ENCODE results near the gene GOLGA8M. TPM values are rescaled to one million over a fixed set of nuclear protein-coding genes. Genes with fewer than 3 reads are reported as not detected.
"Not testable (repeated sequence)": the region's sequence is repeated elsewhere in the genome, so short reads cannot be mapped to it uniquely, and the experiment has no call there.

Gene GOLGA8M
- 0.74 TPM in 1 of 2 replicates, not detected in the other for total RNA-seq (2014; rRNA removed; shearing (Covaris generic); ENCODE audit: low replicate concordance)

- DNase-seq (ENCODE audit: low read depth); in situ Hi-C loops (cut with HindIII; ENCODE audit: low pct_unique_long_range_greater_than_20kb, low sequenced_read_pairs): not testable (repeated sequence)
Measured at GRCh38 chr15:28712270-28712669, at the start of gene GOLGA8M. GOLGA8M (minus strand) TSS chr15:28712421; CDS start chr15:28712323, 98 bp downstream.

- DNase-seq (ENCODE audit: low read depth); in situ Hi-C loops (cut with HindIII; ENCODE audit: low pct_unique_long_range_greater_than_20kb, low sequenced_read_pairs): not testable (repeated sequence)
Measured at GRCh38 chr15:28742890-28743289, 30.7 kb upstream of the GOLGA8M start.

GRCh38 chr15:28738590-28739292 is 26.5 kb upstream of the GOLGA8M start:
- in situ Hi-C loops (cut with HindIII; ENCODE audit: low pct_unique_long_range_greater_than_20kb, low sequenced_read_pairs); DNase-seq (ENCODE audit: low read depth): not testable (repeated sequence)

GRCh38 chr15:28738200-28738561 is 26.0 kb upstream of the GOLGA8M start:
- DNase-seq (ENCODE audit: low read depth); in situ Hi-C loops (cut with HindIII; ENCODE audit: low pct_unique_long_range_greater_than_20kb, low sequenced_read_pairs): not testable (repeated sequence)

- in situ Hi-C loops (cut with HindIII; ENCODE audit: low pct_unique_long_range_greater_than_20kb, low sequenced_read_pairs): not testable (repeated sequence)
- peak; percentile 55 for DNase-seq (ENCODE audit: low read depth)
Measured at GRCh38 chr15:28737521-28738199, 25.4 kb upstream of the GOLGA8M start.

GRCh38 chr15:28728061-28728460 is 15.8 kb upstream of the GOLGA8M start:
- peak; percentile 34 for DNase-seq (ENCODE audit: low read depth)
- in situ Hi-C loops (cut with HindIII; ENCODE audit: low pct_unique_long_range_greater_than_20kb, low sequenced_read_pairs): not testable (repeated sequence)

- in situ Hi-C loops (cut with HindIII; ENCODE audit: low pct_unique_long_range_greater_than_20kb, low sequenced_read_pairs); DNase-seq (ENCODE audit: low read depth): not testable (repeated sequence)
Measured at GRCh38 chr15:28727026-28727425, 14.8 kb upstream of the GOLGA8M start.

- DNase-seq (ENCODE audit: low read depth): no peak
- in situ Hi-C loops (cut with HindIII; ENCODE audit: low pct_unique_long_range_greater_than_20kb, low sequenced_read_pairs): no loop called here
Measured at GRCh38 chr15:28726102-28726501, 13.9 kb upstream of the GOLGA8M start.

- in situ Hi-C loops (cut with HindIII; ENCODE audit: low pct_unique_long_range_greater_than_20kb, low sequenced_read_pairs): no loop called here
- DNase-seq (ENCODE audit: low read depth): no peak
Measured at GRCh38 chr15:28725556-28725955, 13.3 kb upstream of the GOLGA8M start.

GRCh38 chr15:28723986-28724385 is 11.8 kb upstream of the GOLGA8M start:
- in situ Hi-C loops (cut with HindIII; ENCODE audit: low pct_unique_long_range_greater_than_20kb, low sequenced_read_pairs); DNase-seq (ENCODE audit: low read depth): not testable (repeated sequence)

- DNase-seq (ENCODE audit: low read depth); in situ Hi-C loops (cut with HindIII; ENCODE audit: low pct_unique_long_range_greater_than_20kb, low sequenced_read_pairs): not testable (repeated sequence)
Measured at GRCh38 chr15:28719626-28720025, 7.4 kb upstream of the GOLGA8M start.

- DNase-seq (ENCODE audit: low read depth); in situ Hi-C loops (cut with HindIII; ENCODE audit: low pct_unique_long_range_greater_than_20kb, low sequenced_read_pairs): not testable (repeated sequence)
Measured at GRCh38 chr15:28718576-28718975, 6.4 kb upstream of the GOLGA8M start.

- in situ Hi-C loops (cut with HindIII; ENCODE audit: low pct_unique_long_range_greater_than_20kb, low sequenced_read_pairs); DNase-seq (ENCODE audit: low read depth): not testable (repeated sequence)
Measured at GRCh38 chr15:28714176-28714575, 2.0 kb upstream of the GOLGA8M start.

GRCh38 chr15:28703927-28704326 is 8.3 kb downstream of the GOLGA8M start:
- in situ Hi-C loops (cut with HindIII; ENCODE audit: low pct_unique_long_range_greater_than_20kb, low sequenced_read_pairs); DNase-seq (ENCODE audit: low read depth): not testable (repeated sequence)

GRCh38 chr15:28702427-28702826 is 9.8 kb downstream of the GOLGA8M start:
- in situ Hi-C loops (cut with HindIII; ENCODE audit: low pct_unique_long_range_greater_than_20kb, low sequenced_read_pairs); DNase-seq (ENCODE audit: low read depth): not testable (repeated sequence)

GRCh38 chr15:28694006-28694751 is 18.0 kb downstream of the GOLGA8M start:
- DNase-seq (ENCODE audit: low read depth); in situ Hi-C loops (cut with HindIII; ENCODE audit: low pct_unique_long_range_greater_than_20kb, low sequenced_read_pairs): not testable (repeated sequence)

GRCh38 chr15:28693021-28693420 is 19.2 kb downstream of the GOLGA8M start:
- DNase-seq (ENCODE audit: low read depth); in situ Hi-C loops (cut with HindIII; ENCODE audit: low pct_unique_long_range_greater_than_20kb, low sequenced_read_pairs): not testable (repeated sequence)

- in situ Hi-C loops (cut with HindIII; ENCODE audit: low pct_unique_long_range_greater_than_20kb, low sequenced_read_pairs); DNase-seq (ENCODE audit: low read depth): not testable (repeated sequence)
Measured at GRCh38 chr15:28673533-28673932, 38.7 kb downstream of the GOLGA8M start.

GRCh38 chr15:28672122-28672521 is 40.1 kb downstream of the GOLGA8M start:
- DNase-seq (ENCODE audit: low read depth); in situ Hi-C loops (cut with HindIII; ENCODE audit: low pct_unique_long_range_greater_than_20kb, low sequenced_read_pairs): not testable (repeated sequence)

All from Caki2 (cell line).